ENCODE results near the gene FAM149A. TPM values are rescaled to one million over a fixed set of nuclear protein-coding genes. Genes with fewer than 3 reads are reported as not detected.

FAM149A gene
- total and polyA plus RNA-seq, 4 donors: 12.0 to 27.1 (median 15.0) TPM

DNA sequence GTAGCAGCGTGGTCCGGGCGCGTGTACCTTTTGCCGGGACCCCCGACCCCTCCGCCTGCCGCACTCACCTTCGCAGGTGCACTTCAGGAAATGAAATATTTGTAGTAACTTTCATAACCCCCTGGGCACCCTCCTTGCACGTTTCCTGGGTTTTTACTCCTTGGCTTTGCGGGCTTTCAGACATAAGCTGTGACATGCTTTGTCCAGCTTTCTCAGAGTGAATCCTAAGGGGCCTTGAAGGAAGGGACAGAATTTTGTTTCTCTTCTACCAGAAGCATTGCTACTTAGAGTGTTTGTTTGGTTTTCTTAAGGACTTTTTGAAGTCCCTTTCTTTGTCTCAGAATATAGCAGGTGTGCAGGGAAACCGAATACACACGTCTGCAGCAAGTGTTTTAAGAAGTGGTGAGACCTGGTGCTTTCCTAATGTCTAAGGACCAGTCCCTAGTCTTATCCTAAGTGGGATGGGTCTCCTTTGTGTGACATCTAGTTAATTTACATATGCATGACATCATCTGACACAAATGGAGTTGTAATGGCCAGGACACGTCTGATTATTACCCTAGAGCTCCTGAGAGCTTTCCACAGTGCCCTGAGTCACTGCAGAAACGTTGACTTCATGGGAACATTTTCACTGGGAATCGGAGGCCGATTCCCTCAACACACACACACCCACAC lies 1.3 kb downstream of the FAM149A start (continued):
- TF ChIP-seq REST (IDR thresholded peaks at IDR 0.05): no peak

DNA sequence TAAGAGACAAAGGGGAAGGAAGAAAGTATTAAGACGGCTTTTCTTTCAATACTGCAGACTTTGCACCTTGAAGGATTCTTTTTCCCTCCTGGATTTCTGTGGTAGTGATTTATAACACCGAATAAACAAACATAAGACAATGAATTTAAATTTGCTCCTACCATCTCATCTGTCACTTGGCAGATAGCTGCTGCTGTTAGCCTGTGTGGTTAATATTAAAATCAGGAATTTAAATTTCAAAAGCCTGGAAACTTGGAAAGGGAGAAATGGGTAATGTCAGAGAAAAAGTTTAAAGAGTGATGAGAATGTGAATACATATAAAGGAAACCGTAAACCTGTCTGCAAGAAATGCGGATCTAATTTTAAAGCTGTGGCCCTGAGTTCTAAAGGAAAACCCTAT lies 3.4 kb downstream of the FAM149A start:
- Histone ChIP-seq H3K9me3 (ENCODE audit: control insufficient read depth in 4 of 4, low read length in 3 of 4) (no peaks in the 10 kb centered on the region), H3K4me3 (ENCODE audit: low read depth in 1 of 3, low read length in 3 of 3) (no peak overlapping the region), H3K4me1 (ENCODE audit: control insufficient read depth in 4 of 4, insufficient read depth in 4 of 4, low read length in 3 of 4) (peaks cover 0 to 15% (median 5%) of the 10 kb centered on the region in 4 donors), H3K36me3 (ENCODE audit: control insufficient read depth in 4 of 4, insufficient read depth in 3 of 4, low read depth in 1 of 4, low read length in 3 of 4) (no peaks in the 10 kb centered on the region), H3K27ac (ENCODE audit: low read depth in 1 of 2, low read length in 2 of 2) (no peak overlapping the region), H3K27me3 (ENCODE audit: control insufficient read depth in 4 of 4, insufficient read depth in 4 of 4, low read length in 3 of 4) (no peaks in the 10 kb centered on the region), H3K9ac (ENCODE audit: low read depth in 1 of 2, low read length in 2 of 2) (no peak overlapping the region)
- 86% methylated on average over 4 of the region's 4 CpGs for WGBS
- TF ChIP-seq EGR1 (IDR thresholded peaks at IDR 0.05; ENCODE audit: low read depth in 2 of 2) (no peak), HNF4A (conservative IDR thresholded peaks at IDR 0.05) (no peak), FOXA1 (IDR thresholded peaks at IDR 0.05) (no peak)
- no peak for DNase-seq (ENCODE audit: low spot score)

DNA sequence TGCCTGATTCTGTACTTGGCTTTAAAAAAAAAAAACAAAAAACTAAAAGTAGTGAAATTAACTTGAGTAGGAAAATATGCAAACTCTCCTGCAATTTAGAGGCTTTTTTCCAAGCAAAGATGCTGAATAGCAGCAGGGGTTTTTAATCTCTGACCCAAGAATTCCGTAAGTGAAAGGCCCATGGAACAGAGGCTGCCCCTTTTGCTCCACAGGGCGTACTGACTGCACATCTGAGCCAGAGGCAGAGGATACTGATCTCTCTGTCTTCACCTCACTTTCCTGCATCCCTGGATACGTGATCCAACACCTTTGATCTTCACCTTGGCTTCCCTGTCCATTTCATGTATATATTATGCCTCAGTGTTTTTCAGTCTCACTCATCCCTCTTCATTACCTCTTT lies 3.9 kb downstream of the FAM149A start:
- Histone ChIP-seq H3K4me1 (ENCODE audit: control insufficient read depth in 4 of 4, insufficient read depth in 4 of 4, low read length in 3 of 4) (peaks cover 0 to 15% (median 5%) of the 10 kb centered on the region in 4 donors), H3K9ac (ENCODE audit: low read depth in 1 of 2, low read length in 2 of 2) (no peak overlapping the region), H3K27ac (ENCODE audit: low read depth in 1 of 2, low read length in 2 of 2) (no peak overlapping the region), H3K36me3 (ENCODE audit: control insufficient read depth in 4 of 4, insufficient read depth in 3 of 4, low read depth in 1 of 4, low read length in 3 of 4) (no peaks in the 10 kb centered on the region), H3K9me3 (ENCODE audit: control insufficient read depth in 4 of 4, low read length in 3 of 4) (no peaks in the 10 kb centered on the region), H3K4me3 (ENCODE audit: low read depth in 1 of 3, low read length in 3 of 3) (no peak overlapping the region), H3K27me3 (ENCODE audit: control insufficient read depth in 4 of 4, insufficient read depth in 4 of 4, low read length in 3 of 4) (no peaks in the 10 kb centered on the region)
- DNase-seq (ENCODE audit: low spot score): no peak
- 88% methylated on average over 3 of the region's 3 CpGs for WGBS
- TF ChIP-seq TAF1 (conservative IDR thresholded peaks at IDR 0.05): no peak
- no peak for TF ChIP-seq RAD21 (IDR thresholded peaks at IDR 0.05)
- no peak for TF ChIP-seq YY1 (IDR thresholded peaks at IDR 0.05)
- TF ChIP-seq FOXA1 (IDR thresholded peaks at IDR 0.05): no peak
- TF ChIP-seq EGR1 (IDR thresholded peaks at IDR 0.05; ENCODE audit: low read depth in 2 of 2): no peak

DNA sequence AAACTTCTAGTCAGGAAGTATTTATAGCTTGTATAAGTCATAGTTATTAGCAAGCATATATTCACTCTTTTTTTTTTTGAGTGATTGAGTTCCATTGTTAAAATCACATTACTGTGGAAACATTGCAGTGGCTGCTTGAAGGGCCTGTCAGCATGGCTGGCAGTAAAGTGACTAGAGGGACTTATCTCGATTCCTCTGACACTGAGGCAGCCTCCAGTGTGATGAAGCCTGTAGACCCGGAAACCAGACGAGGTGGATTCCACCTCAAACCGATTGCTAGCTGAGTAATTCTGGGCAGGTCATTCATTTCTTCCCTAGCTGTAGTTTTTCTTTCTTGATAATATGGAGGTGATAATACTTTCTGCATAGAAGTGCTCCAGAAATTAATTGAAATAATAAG lies 4.7 kb downstream of the FAM149A start:
- 87% methylated on average over 4 of the region's 4 CpGs for WGBS
- Histone ChIP-seq H3K9ac (ENCODE audit: low read depth in 1 of 2, low read length in 2 of 2) (no peak overlapping the region), H3K27me3 (ENCODE audit: control insufficient read depth in 4 of 4, insufficient read depth in 4 of 4, low read length in 3 of 4) (no peaks in the 10 kb centered on the region), H3K36me3 (ENCODE audit: control insufficient read depth in 4 of 4, insufficient read depth in 3 of 4, low read depth in 1 of 4, low read length in 3 of 4) (no peaks in the 10 kb centered on the region), H3K27ac (ENCODE audit: low read depth in 1 of 2, low read length in 2 of 2) (no peak overlapping the region), H3K4me1 (ENCODE audit: control insufficient read depth in 4 of 4, insufficient read depth in 4 of 4, low read length in 3 of 4) (peaks cover 0 to 14% (median 4%) of the 10 kb centered on the region in 4 donors), H3K4me3 (ENCODE audit: low read depth in 1 of 3, low read length in 3 of 3) (no peak overlapping the region), H3K9me3 (ENCODE audit: control insufficient read depth in 4 of 4, low read length in 3 of 4) (no peaks in the 10 kb centered on the region)
- TF ChIP-seq REST (IDR thresholded peaks at IDR 0.05) (no peak), HNF4G (IDR thresholded peaks at IDR 0.05) (no peak), GABPA (IDR thresholded peaks at IDR 0.05 in 1 of 2, conservative IDR thresholded peaks at IDR 0.05 in 1 of 2) (no peak), EGR1 (IDR thresholded peaks at IDR 0.05; ENCODE audit: low read depth in 2 of 2) (no peak), FOXA2 (IDR thresholded peaks at IDR 0.05) (no peak), JUND (IDR thresholded peaks at IDR 0.05) (no peak), ATF3 (IDR thresholded peaks at IDR 0.05) (no peak)
- DNase-seq (ENCODE audit: low spot score): no peak

Measured in liver (tissue), 9 donors.